Measurements from ENCODE around the gene ATRIP. TPM values are rescaled to one million over a fixed set of nuclear protein-coding genes. Genes with fewer than 3 reads are reported as not detected.

ATRIP gene
- total RNA-seq, 2 donors from 2014 or later: 11.7 to 16.1 TPM

- H3K27me3 Mint-ChIP-seq (ENCODE audit: insufficient read depth): no peaks in the 10 kb centered on the region
- Histone ChIP-seq H3K27ac (ENCODE audit: low read depth, low read length) (no peak overlapping the region), H3K4me1 (ENCODE audit: control insufficient read depth, insufficient read depth, low read length) (no peaks in the 10 kb centered on the region), H3K4me3 (ENCODE audit: low read length) (no peak overlapping the region), H3K9ac (ENCODE audit: extremely low read depth, low read length, poor library complexity, severe bottlenecking) (no peak overlapping the region), H3K36me3 (ENCODE audit: control insufficient read depth, insufficient read depth, low read length) (peaks cover 25% of the 10 kb centered on the region), H3K27me3 (ENCODE audit: control insufficient read depth, insufficient read depth, low read length, poor library complexity, severe bottlenecking) (no peaks in the 10 kb centered on the region), H3K9me3 (ENCODE audit: control insufficient read depth, low read length) (no peaks in the 10 kb centered on the region)
- no peak for DNase-seq
- no peak overlapping the region for H3K4me3 Mint-ChIP-seq
- WGBS, 2 experiments (ENCODE audit: insufficient coverage in 1 of 2, insufficient read length in 1 of 2): 94 to 100% methylated on average over 8 to 17 of the region's 17 CpGs
- TF ChIP-seq CTCF (conservative IDR thresholded peaks at IDR 0.05): no peak
- H3K4me1 Mint-ChIP-seq: no peaks in the 10 kb centered on the region
- H3K27ac Mint-ChIP-seq: no peak overlapping the region
- no peaks in the 10 kb centered on the region for H3K9me3 Mint-ChIP-seq
- peaks cover 50% of the 10 kb centered on the region for H3K36me3 Mint-ChIP-seq (ENCODE audit: low read depth)
Measured at GRCh38 chr3:48419597-48419996, 26.9 kb upstream of the ATRIP start.

GRCh38 chr3:48420561-48420960, 26.0 kb upstream of the ATRIP start:
- peaks cover 44% of the 10 kb centered on the region for H3K36me3 Mint-ChIP-seq (ENCODE audit: low read depth)
- peak overlapping the region; percentile 7 for H3K27ac Mint-ChIP-seq
- no peaks in the 10 kb centered on the region for H3K27me3 Mint-ChIP-seq (ENCODE audit: insufficient read depth)
- Histone ChIP-seq H3K27ac (ENCODE audit: low read depth, low read length) (no peak overlapping the region), H3K27me3 (ENCODE audit: control insufficient read depth, insufficient read depth, low read length, poor library complexity, severe bottlenecking) (no peaks in the 10 kb centered on the region), H3K36me3 (ENCODE audit: control insufficient read depth, insufficient read depth, low read length) (peaks cover 16% of the 10 kb centered on the region), H3K9me3 (ENCODE audit: control insufficient read depth, low read length) (no peaks in the 10 kb centered on the region), H3K4me1 (ENCODE audit: control insufficient read depth, insufficient read depth, low read length) (no peaks in the 10 kb centered on the region), H3K9ac (ENCODE audit: extremely low read depth, low read length, poor library complexity, severe bottlenecking) (no peak overlapping the region), H3K4me3 (ENCODE audit: low read length) (no peak overlapping the region)
- H3K9me3 Mint-ChIP-seq: no peaks in the 10 kb centered on the region
- no peak for TF ChIP-seq CTCF (conservative IDR thresholded peaks at IDR 0.05)
- H3K4me3 Mint-ChIP-seq: no peak overlapping the region
- WGBS, 2 experiments (ENCODE audit: insufficient coverage in 1 of 2, insufficient read length in 1 of 2): 95 to 97% methylated on average over 14 of the region's 14 CpGs
- no peak for DNase-seq
- H3K4me1 Mint-ChIP-seq: peaks cover 6% of the 10 kb centered on the region

- Histone ChIP-seq H3K9me3 (ENCODE audit: control insufficient read depth, low read length) (no peaks in the 10 kb centered on the region), H3K27me3 (ENCODE audit: control insufficient read depth, insufficient read depth, low read length, poor library complexity, severe bottlenecking) (no peaks in the 10 kb centered on the region), H3K4me1 (ENCODE audit: control insufficient read depth, insufficient read depth, low read length) (no peaks in the 10 kb centered on the region), H3K4me3 (ENCODE audit: low read length) (no peak overlapping the region), H3K9ac (ENCODE audit: extremely low read depth, low read length, poor library complexity, severe bottlenecking) (no peak overlapping the region), H3K27ac (ENCODE audit: low read depth, low read length) (no peak overlapping the region), H3K36me3 (ENCODE audit: control insufficient read depth, insufficient read depth, low read length) (peaks cover 8% of the 10 kb centered on the region)
- WGBS, 2 experiments (ENCODE audit: insufficient coverage in 1 of 2, insufficient read length in 1 of 2): 89% methylated on average over 3 of the region's 3 CpGs; no CpG with 5 or more reads in 1 of the 2 experiments
- Mint-ChIP-seq H3K27ac (no peak overlapping the region), H3K4me3 (no peak overlapping the region), H3K36me3 (ENCODE audit: low read depth) (peaks cover 30% of the 10 kb centered on the region), H3K27me3 (ENCODE audit: insufficient read depth) (no peaks in the 10 kb centered on the region), H3K4me1 (peaks cover 18% of the 10 kb centered on the region), H3K9me3 (no peaks in the 10 kb centered on the region)
- DNase-seq: peak; percentile 69
- peak; percentile 67 for TF ChIP-seq CTCF (conservative IDR thresholded peaks at IDR 0.05)
Measured at GRCh38 chr3:48422272-48422671, 24.3 kb upstream of the ATRIP start.
